ENCODE measurements around the gene LCE1B. TPM values are rescaled to one million over a fixed set of nuclear protein-coding genes. Genes with fewer than 3 reads are reported as not detected.

Gene LCE1B
- total and polyA plus RNA-seq, 2 donors (not counting 1 experiment from before 2014, with no cell fraction given): not detected

- Histone ChIP-seq H2AFZ (ENCODE audit: insufficient read depth, low read depth, low read length, poor library complexity, severe bottlenecking) (no peak overlapping the region), H3K36me3 (replicated peaks in 1 of 2; ENCODE audit: control extremely low read depth in 1 of 2, control insufficient read depth in 1 of 2, extremely low read depth in 1 of 2, insufficient read depth in 2 of 2, low read length in 1 of 2) (no peaks in the 10 kb centered on the region), H3K27ac (ENCODE audit: low read length in 2 of 2) (no peak overlapping the region), H3K4me3 (ENCODE audit: control extremely low read depth in 1 of 5, extremely low read depth in 1 of 5, insufficient read depth in 1 of 5, low read depth in 2 of 5, low read length in 4 of 5) (no peak overlapping the region), H3K9me3 (ENCODE audit: control extremely low read depth in 1 of 3, control insufficient read depth in 2 of 3, insufficient read depth in 1 of 3, low read length in 2 of 3) (peaks cover 0 to 4% (median 0%) of the 10 kb centered on the region in 3 donors), H3K9ac (ENCODE audit: low read length) (no peak overlapping the region), H3K79me2 (ENCODE audit: control insufficient read depth, insufficient read depth, low read length) (no peaks in the 10 kb centered on the region), H4K20me1 (ENCODE audit: control insufficient read depth, insufficient read depth, low read length, poor library complexity, severe bottlenecking) (no peaks in the 10 kb centered on the region), H3K4me1 (ENCODE audit: control insufficient read depth in 2 of 2, insufficient read depth in 2 of 2, low read length in 2 of 2) (no peaks in the 10 kb centered on the region), H3K27me3 (replicated peaks in 1 of 4; ENCODE audit: control extremely low read depth in 1 of 4, control insufficient read depth in 3 of 4, insufficient read depth in 4 of 4, low read length in 3 of 4) (no peaks in the 10 kb centered on the region), H3K4me2 (replicated peaks; ENCODE audit: low read depth, low read length, poor library complexity, severe bottlenecking) (no peak overlapping the region)
- H3K4me3 Mint-ChIP-seq: no peak overlapping the region
- no CpG with 5 or more reads among the region's 1 CpG for WGBS (ENCODE audit: insufficient coverage)
- ChIA-PET POLR2A (no interaction called here), CTCF (no interaction called here)
- no peak for TF ChIP-seq CTCF (IDR thresholded peaks at IDR 0.05)
- TF ChIP-seq EZH2 (IDR thresholded peaks at IDR 0.05; ENCODE audit: borderline replicate concordance, insufficient read depth, low read depth, low read length, poor library complexity, severe bottlenecking): no peak
- peaks cover 24% of the 10 kb centered on the region for H3K27me3 Mint-ChIP-seq
- intact Hi-C loops (cut with micrococcal nuclease): no loop called here
- no peak overlapping the region for H3K27ac Mint-ChIP-seq
- no peak for ATAC-seq (ENCODE audit: low read depth)
- H3K9me3 Mint-ChIP-seq (ENCODE audit: insufficient read depth): no peaks in the 10 kb centered on the region
- no peaks in the 10 kb centered on the region for H3K4me1 Mint-ChIP-seq
- DNase-seq: no peak
Measured at GRCh38 chr1:152801333-152801732, 10.4 kb upstream of the LCE1B start.

- Histone ChIP-seq H3K4me3 (ENCODE audit: control extremely low read depth in 1 of 5, extremely low read depth in 1 of 5, insufficient read depth in 1 of 5, low read depth in 2 of 5, low read length in 4 of 5) (no peak within 1 kb of the TSS), H3K27ac (ENCODE audit: low read length in 2 of 2) (no peak within 1 kb of the TSS), H3K36me3 (replicated peaks in 1 of 2; ENCODE audit: control extremely low read depth in 1 of 2, control insufficient read depth in 1 of 2, extremely low read depth in 1 of 2, insufficient read depth in 2 of 2, low read length in 1 of 2) (no peaks in the 10 kb centered on the region), H3K9ac (ENCODE audit: low read length) (no peak within 1 kb of the TSS), H3K27me3 (replicated peaks in 1 of 4; ENCODE audit: control extremely low read depth in 1 of 4, control insufficient read depth in 3 of 4, insufficient read depth in 4 of 4, low read length in 3 of 4) (peaks cover 0 to 2% (median 0%) of the 10 kb centered on the region in 4 experiments), H3K9me3 (ENCODE audit: control extremely low read depth in 1 of 3, control insufficient read depth in 2 of 3, insufficient read depth in 1 of 3, low read length in 2 of 3) (no peaks in the 10 kb centered on the region), H3K79me2 (ENCODE audit: control insufficient read depth, insufficient read depth, low read length) (no peaks in the 10 kb centered on the region), H3K4me2 (replicated peaks; ENCODE audit: low read depth, low read length, poor library complexity, severe bottlenecking) (no peak within 1 kb of the TSS), H2AFZ (ENCODE audit: insufficient read depth, low read depth, low read length, poor library complexity, severe bottlenecking) (no peak within 1 kb of the TSS), H3K4me1 (ENCODE audit: control insufficient read depth in 2 of 2, insufficient read depth in 2 of 2, low read length in 2 of 2) (no peaks in the 10 kb centered on the region), H4K20me1 (ENCODE audit: control insufficient read depth, insufficient read depth, low read length, poor library complexity, severe bottlenecking) (no peaks in the 10 kb centered on the region)
- intact Hi-C loops (cut with micrococcal nuclease): no loop called here
- WGBS (ENCODE audit: insufficient coverage): 20% methylated on average over 1 of the region's 3 CpGs
- no peaks in the 10 kb centered on the region for H3K4me1 Mint-ChIP-seq
- DNase-seq (no peak), ATAC-seq (ENCODE audit: low read depth) (no peak)
- no peaks in the 10 kb centered on the region for H3K9me3 Mint-ChIP-seq (ENCODE audit: insufficient read depth)
- peaks cover 30% of the 10 kb centered on the region for H3K27me3 Mint-ChIP-seq
- no peak within 1 kb of the TSS for H3K4me3 Mint-ChIP-seq
- TF ChIP-seq EZH2 (IDR thresholded peaks at IDR 0.05; ENCODE audit: borderline replicate concordance, insufficient read depth, low read depth, low read length, poor library complexity, severe bottlenecking) (no peak), CTCF (IDR thresholded peaks at IDR 0.05) (no peak)
- ChIA-PET CTCF (no interaction called here), POLR2A (no interaction called here)
- no peak within 1 kb of the TSS for H3K27ac Mint-ChIP-seq
Measured at GRCh38 chr1:152806576-152806975, 5.2 kb upstream of the LCE1B start, which contains the start of gene LCE1C. TSS of gene LCE1C (minus strand) at chr1:152806651. CDS start at chr1:152805478, 1,173 bp downstream.
